HEK293 (cell line): ENCODE measurements around the gene GGTLC2.

ENCODE experiments used
- CTCF ChIA-PET: fragments of 350-600 bp; formaldehyde crosslinking; extraction: SDS; loops from one replicate; lab custom pipeline; 2021; ENCODE audit warnings: antibody characterized with exemption; lab: Yijun Ruan, JAX
- POLR2A ChIA-PET: fragments of 300-600 bp; formaldehyde crosslinking; extraction: SDS; loops from one replicate; lab custom pipeline; 2020; ENCODE audit warnings: antibody characterized with exemption, inconsistent platforms; lab: Yijun Ruan, JAX
- H3K27ac ChIP-seq: fragments of 200-500 bp; sonication (Bioruptor generic); 2 replicates; pipeline ENCODE4 v1.5.1; 2014; ENCODE audit warnings: low read depth, low read length, control low read depth, inconsistent platforms; ENCODE audit errors: extremely low read depth
- H3K36me3 ChIP-seq, 2 experiments: fragments of 200-500 bp in 1 of 2; sonication (Bioruptor generic) in 1 of 2; 1 replicate in 1 of 2; 2 replicates in 1 of 2; pipeline ENCODE4 v1.5.1; 2014 to 2017; ENCODE audit warnings: inconsistent platforms in 2 of 2, low read length in 2 of 2; ENCODE audit not compliant: control insufficient read depth in 2 of 2, insufficient read depth in 1 of 2
- H3K4me1 ChIP-seq: fragments of 200-500 bp; sonication (Bioruptor generic); 2 replicates; pipeline ENCODE4 v1.5.1; 2014; ENCODE audit warnings: mild to moderate bottlenecking, low read length, inconsistent platforms; ENCODE audit not compliant: control insufficient read depth, insufficient read depth
- H3K4me3 ChIP-seq: 2 replicates; pipeline ENCODE4 v1.5.1; 2011; ENCODE audit warnings: low read depth, mild to moderate bottlenecking, control low read depth, low read length, moderate library complexity
- H3K9me3 ChIP-seq: fragments of 200-500 bp; sonication (Bioruptor generic); 2 replicates; pipeline ENCODE4 v1.5.1; 2014; ENCODE audit warnings: low read depth, low read length, inconsistent platforms; ENCODE audit not compliant: control insufficient read depth, insufficient read depth
- CTCF ChIP-seq: fragments of 450-650 bp; formaldehyde crosslinking; IDR thresholded peaks from 2 replicates; pipeline ENCODE4 v1.5.1; 2016; ENCODE audit warnings: missing biosample characterization, missing genetic modification characterization
- FEZF1 ChIP-seq: fragments of 450-650 bp; formaldehyde crosslinking; IDR thresholded peaks from 2 replicates; pipeline ENCODE4 v1.5.1; 2016; ENCODE audit warnings: missing biosample characterization, missing genetic modification characterization
- PRDM10 ChIP-seq: fragments of 450-650 bp; formaldehyde crosslinking; IDR thresholded peaks from 2 replicates; pipeline ENCODE4 v1.5.1; 2016; ENCODE audit warnings: missing biosample characterization, missing genetic modification characterization
- REPIN1 ChIP-seq: fragments of 450-650 bp; formaldehyde crosslinking; IDR thresholded peaks from 2 replicates; pipeline ENCODE4 v1.5.1; 2017; ENCODE audit warnings: missing biosample characterization, missing genetic modification characterization, low read depth
- SCRT2 ChIP-seq: fragments of 450-650 bp; formaldehyde crosslinking; IDR thresholded peaks from 2 replicates; pipeline ENCODE4 v1.5.1; 2016; ENCODE audit warnings: missing biosample characterization, missing genetic modification characterization
- ZBTB49 ChIP-seq: fragments of 450-650 bp; formaldehyde crosslinking; IDR thresholded peaks from 2 replicates; pipeline ENCODE4 v1.5.1; 2016; ENCODE audit warnings: missing biosample characterization, missing genetic modification characterization, low read depth
- ZBTB6 ChIP-seq: fragments of 450-650 bp; formaldehyde crosslinking; IDR thresholded peaks from 2 replicates; pipeline ENCODE4 v1.5.1; 2017; ENCODE audit warnings: missing biosample characterization, missing genetic modification characterization
- ZBTB7A ChIP-seq: fragments of 450-650 bp; formaldehyde crosslinking; IDR thresholded peaks from 2 replicates; pipeline ENCODE4 v1.5.1; 2016; ENCODE audit warnings: low read depth, missing biosample characterization, missing genetic modification characterization
- ZFHX2 ChIP-seq: fragments of 450-650 bp; formaldehyde crosslinking; conservative IDR thresholded peaks from 2 replicates; pipeline ENCODE4 v1.5.1; 2016; ENCODE audit warnings: missing biosample characterization, missing genetic modification characterization
- ZNF112 ChIP-seq: fragments of 450-650 bp; formaldehyde crosslinking; IDR thresholded peaks from 2 replicates; pipeline ENCODE4 v1.5.0; 2017; ENCODE audit warnings: missing biosample characterization, missing genetic modification characterization
- ZNF132 ChIP-seq: fragments of 450-650 bp; formaldehyde crosslinking; IDR thresholded peaks from 2 replicates; pipeline ENCODE4 v1.5.1; 2017; ENCODE audit warnings: missing biosample characterization, missing genetic modification characterization, borderline replicate concordance
- ZNF169 ChIP-seq: fragments of 450-650 bp; formaldehyde crosslinking; IDR thresholded peaks from 2 replicates; pipeline ENCODE4 v1.5.1; 2016; ENCODE audit warnings: missing biosample characterization, missing genetic modification characterization
- ZNF239 ChIP-seq: fragments of 450-650 bp; formaldehyde crosslinking; IDR thresholded peaks from 2 replicates; pipeline ENCODE4 v1.5.1; 2016; ENCODE audit warnings: missing biosample characterization, missing genetic modification characterization
- ZNF324 ChIP-seq: fragments of 450-650 bp; formaldehyde crosslinking; IDR thresholded peaks from 2 replicates; pipeline ENCODE4 v1.5.1; 2016; ENCODE audit warnings: missing biosample characterization, missing genetic modification characterization
- ZNF354C ChIP-seq: fragments of 450-650 bp; formaldehyde crosslinking; IDR thresholded peaks from 2 replicates; pipeline ENCODE4 v1.5.1; 2016; ENCODE audit warnings: missing biosample characterization, missing genetic modification characterization, low read depth, borderline replicate concordance
- ZNF362 ChIP-seq: fragments of 450-650 bp; formaldehyde crosslinking; IDR thresholded peaks from 2 replicates; pipeline ENCODE4 v1.5.1; 2016; ENCODE audit warnings: missing biosample characterization, missing genetic modification characterization
- ZNF510 ChIP-seq: fragments of 450-650 bp; formaldehyde crosslinking; IDR thresholded peaks from 2 replicates; pipeline ENCODE4 v1.5.1; 2018; ENCODE audit warnings: mild to moderate bottlenecking, missing genetic modification characterization, missing biosample characterization; ENCODE audit not compliant: insufficient replicate concordance
- ZNF548 ChIP-seq: fragments of 450-650 bp; formaldehyde crosslinking; IDR thresholded peaks from 2 replicates; pipeline ENCODE4 v1.5.1; 2016; ENCODE audit warnings: missing biosample characterization, missing genetic modification characterization
- ZNF571 ChIP-seq: fragments of 450-650 bp; formaldehyde crosslinking; IDR thresholded peaks from 2 replicates; pipeline ENCODE4 v1.5.0; 2017; ENCODE audit warnings: missing biosample characterization, missing genetic modification characterization
- ZNF596 ChIP-seq: fragments of 450-650 bp; IDR thresholded peaks from 2 replicates; pipeline ENCODE4 v1.5.0; 2018; ENCODE audit warnings: missing biosample characterization, mild to moderate bottlenecking, missing genetic modification characterization, moderate library complexity
- ZNF658 ChIP-seq: fragments of 450-650 bp; formaldehyde crosslinking; IDR thresholded peaks from 2 replicates; pipeline ENCODE4; 2016; ENCODE audit warnings: missing biosample characterization, missing genetic modification characterization
- ZNF747 ChIP-seq: fragments of 450-650 bp; formaldehyde crosslinking; IDR thresholded peaks from 2 replicates; pipeline ENCODE4 v1.5.1; 2016; ENCODE audit warnings: missing biosample characterization, missing genetic modification characterization

Gene GGTLC2

DNA sequence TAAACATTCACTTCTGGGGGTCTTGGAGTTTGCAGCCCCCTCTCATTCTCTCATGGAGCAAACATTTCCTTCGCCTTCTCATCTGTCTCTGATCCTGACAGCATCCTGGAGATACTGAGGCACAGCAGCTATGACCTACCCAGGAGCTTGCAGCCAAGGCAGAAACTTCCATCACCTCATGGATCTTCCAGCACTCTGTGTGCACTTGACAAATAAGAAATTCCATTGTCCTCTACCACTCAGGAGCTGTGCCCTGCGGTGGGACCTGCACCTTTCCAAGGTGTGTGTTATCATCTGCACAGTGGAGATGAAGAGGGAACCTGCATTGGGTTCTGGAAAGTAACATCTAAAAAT is 49.1 kb downstream of the GGTLC2 start:
- TF ChIP-seq ZNF596 (tag by site-specific recombination) (no peak), ZNF112 (no peak), ZNF239 (tag by site-specific recombination) (no peak), ZFHX2 (tag by site-specific recombination) (no peak), REPIN1 (tag by site-specific recombination) (no peak), ZNF362 (tag by site-specific recombination) (no peak), ZBTB7A (tag by site-specific recombination) (no peak), ZBTB6 (tag by site-specific recombination) (no peak), FEZF1 (tag by site-specific recombination) (no peak), SCRT2 (tag by site-specific recombination) (no peak), ZNF510 (no peak), ZNF324 (no peak), ZNF658 (no peak), ZNF571 (no peak), ZNF747 (no peak)
- Histone ChIP-seq H3K4me1 (no peaks in the 10 kb centered on the region), H3K9me3 (no peaks in the 10 kb centered on the region), H3K4me3 (no peak overlapping the region), H3K27ac (no peak overlapping the region), H3K36me3 (no peaks in the 10 kb centered on the region)
- CTCF ChIA-PET: interaction anchor here (0.6 to 7.4 kb wide), 26 partner anchors 9 to 264 kb away, joined by 3 to 94 read pairs (median 5); no protein-coding TSS in a partner anchor
- POLR2A ChIA-PET: interaction anchor here (1.7 kb wide), 1 partner anchor 27 kb away, joined by 4 read pairs; no protein-coding TSS in a partner anchor

DNA sequence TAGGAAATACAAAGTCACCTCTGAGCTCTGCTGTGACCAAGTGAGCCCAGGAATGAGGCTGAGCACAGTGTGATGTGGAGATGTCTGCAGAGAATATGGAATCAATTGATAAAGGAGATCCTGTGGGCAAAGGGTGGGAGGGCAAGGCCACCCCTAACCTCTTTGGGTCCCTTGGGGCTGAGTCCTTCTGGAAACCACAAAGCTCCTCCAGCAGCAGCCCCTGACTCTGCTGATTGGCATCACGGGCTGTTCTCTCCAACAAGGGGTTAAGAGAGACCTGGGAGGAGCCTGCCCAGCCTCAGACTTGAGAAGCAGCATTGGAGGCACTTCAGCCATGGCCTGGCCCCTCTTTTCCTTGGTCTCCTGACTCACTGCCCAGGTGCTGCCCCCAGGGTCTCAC is 49.7 kb downstream of the GGTLC2 start:
- ChIA-PET POLR2A (no interaction called here), CTCF (interaction anchor here (0.6 to 7.4 kb wide), 14 partner anchors 9 to 261 kb away, joined by 3 to 94 read pairs (median 6); no protein-coding TSS in a partner anchor)
- TF ChIP-seq ZNF548 (tag by site-specific recombination) (no peak), ZNF354C (tag by site-specific recombination) (no peak), CTCF (no peak), ZNF169 (tag by site-specific recombination) (no peak), ZBTB49 (tag by site-specific recombination) (no peak), PRDM10 (tag by site-specific recombination) (no peak), ZNF658 (no peak), ZNF132 (tag by site-specific recombination) (no peak)
- no peak overlapping the region for H3K4me3 ChIP-seq
- no peak overlapping the region for H3K27ac ChIP-seq
- no peaks in the 10 kb centered on the region for H3K4me1 ChIP-seq
- no peaks in the 10 kb centered on the region for H3K9me3 ChIP-seq
- no peaks in the 10 kb centered on the region for H3K36me3 ChIP-seq
